ENCODE data around the gene LRRC8C.

Gene LRRC8C

GRCh38 chr1:89736937-89737733 is 104.2 kb downstream of the LRRC8C start:
- H3K4me3 ChIP-seq (ENCODE audit: low read length in 2 of 2): no peak overlapping the region
- H3K9ac ChIP-seq (ENCODE audit: low read depth, low read length, poor library complexity): no peak overlapping the region
- H3K18ac ChIP-seq (ENCODE audit: low read length): no peak overlapping the region
- H3K4me2 ChIP-seq (ENCODE audit: insufficient read depth, low read length, poor library complexity, severe bottlenecking): no peak overlapping the region
- H3K23ac ChIP-seq (ENCODE audit: low read depth, low read length, poor library complexity): no peak overlapping the region
- no peaks in the 10 kb centered on the region for H3K79me1 ChIP-seq (ENCODE audit: low read depth, low read length)
- H3K27me3 ChIP-seq (ENCODE audit: control insufficient read depth in 3 of 3, insufficient read depth in 3 of 3, low read depth in 1 of 3, low read length in 3 of 3): peaks cover 0 to under 1% (median 0%) of the 10 kb centered on the region in 3 experiments
- H2BK15ac ChIP-seq (ENCODE audit: low read length): no peak overlapping the region
- 100% methylated on average over 2 of the region's 5 CpGs for WGBS, 2 donors (ENCODE audit: extremely low coverage in 2 of 2, insufficient read length in 2 of 2, insufficient replicate concordance in 1 of 2)
- no peak overlapping the region for H3K4ac ChIP-seq (ENCODE audit: low read length)
- no peak overlapping the region for H2BK120ac ChIP-seq (ENCODE audit: low read depth, low read length)
- H3K36me3 ChIP-seq (replicated peaks in 1 of 2; ENCODE audit: control insufficient read depth in 2 of 2, insufficient read depth in 2 of 2, low read length in 2 of 2): no peaks in the 10 kb centered on the region
- no peak for DNase-seq (ENCODE audit: low spot score)
- H2BK12ac ChIP-seq (ENCODE audit: low read length): no peak overlapping the region
- H3K27ac ChIP-seq (replicated peaks; ENCODE audit: low read length): no peak overlapping the region
- H4K8ac ChIP-seq (ENCODE audit: low read depth, low read length): no peak overlapping the region
- H2AK5ac ChIP-seq (ENCODE audit: low read depth, low read length): no peak overlapping the region
- no peaks in the 10 kb centered on the region for H3K4me1 ChIP-seq (ENCODE audit: control insufficient read depth in 2 of 2, insufficient read depth in 1 of 2, low read depth in 1 of 2, low read length in 2 of 2)
- no peak overlapping the region for H2AFZ ChIP-seq (ENCODE audit: low read length)
- no peaks in the 10 kb centered on the region for H3K9me3 ChIP-seq (replicated peaks in 1 of 2; ENCODE audit: control insufficient read depth in 2 of 2, insufficient read depth in 1 of 2, low read depth in 1 of 2, low read length in 2 of 2)
- H2BK5ac ChIP-seq (ENCODE audit: low read length): no peak overlapping the region
- no peak overlapping the region for H3K14ac ChIP-seq (ENCODE audit: low read length)
- H4K91ac ChIP-seq (ENCODE audit: low read depth, low read length, poor library complexity): no peak overlapping the region

GRCh38 chr1:89737985-89738510 is 105.1 kb downstream of the LRRC8C start:
- Histone ChIP-seq H3K4me2 (ENCODE audit: insufficient read depth, low read length, poor library complexity, severe bottlenecking) (no peak overlapping the region), H4K8ac (ENCODE audit: low read depth, low read length) (no peak overlapping the region), H2BK5ac (ENCODE audit: low read length) (no peak overlapping the region), H3K14ac (ENCODE audit: low read length) (no peak overlapping the region), H3K27ac (replicated peaks; ENCODE audit: low read length) (no peak overlapping the region), H2AFZ (ENCODE audit: low read length) (no peak overlapping the region), H3K36me3 (replicated peaks in 1 of 2; ENCODE audit: control insufficient read depth in 2 of 2, insufficient read depth in 2 of 2, low read length in 2 of 2) (no peaks in the 10 kb centered on the region), H3K79me1 (ENCODE audit: low read depth, low read length) (no peaks in the 10 kb centered on the region), H3K4me1 (ENCODE audit: control insufficient read depth in 2 of 2, insufficient read depth in 1 of 2, low read depth in 1 of 2, low read length in 2 of 2) (no peaks in the 10 kb centered on the region), H2BK120ac (ENCODE audit: low read depth, low read length) (no peak overlapping the region), H3K18ac (ENCODE audit: low read length) (no peak overlapping the region), H3K9me3 (replicated peaks in 1 of 2; ENCODE audit: control insufficient read depth in 2 of 2, insufficient read depth in 1 of 2, low read depth in 1 of 2, low read length in 2 of 2) (no peaks in the 10 kb centered on the region), H3K27me3 (ENCODE audit: control insufficient read depth in 3 of 3, insufficient read depth in 3 of 3, low read depth in 1 of 3, low read length in 3 of 3) (peaks cover 0 to 5% (median 0%) of the 10 kb centered on the region in 3 experiments), H4K91ac (ENCODE audit: low read depth, low read length, poor library complexity) (no peak overlapping the region), H3K4me3 (ENCODE audit: low read length in 2 of 2) (no peak overlapping the region), H2AK5ac (ENCODE audit: low read depth, low read length) (no peak overlapping the region), H2BK12ac (ENCODE audit: low read length) (no peak overlapping the region), H2BK15ac (ENCODE audit: low read length) (no peak overlapping the region), H3K9ac (ENCODE audit: low read depth, low read length, poor library complexity) (no peak overlapping the region), H3K23ac (ENCODE audit: low read depth, low read length, poor library complexity) (no peak overlapping the region), H3K4ac (ENCODE audit: low read length) (no peak overlapping the region)
- no peak for DNase-seq (ENCODE audit: low spot score)
- no CpG with 5 or more reads among the region's 10 CpGs for WGBS, 2 donors (ENCODE audit: extremely low coverage in 2 of 2, insufficient read length in 2 of 2, insufficient replicate concordance in 1 of 2)

DNA sequence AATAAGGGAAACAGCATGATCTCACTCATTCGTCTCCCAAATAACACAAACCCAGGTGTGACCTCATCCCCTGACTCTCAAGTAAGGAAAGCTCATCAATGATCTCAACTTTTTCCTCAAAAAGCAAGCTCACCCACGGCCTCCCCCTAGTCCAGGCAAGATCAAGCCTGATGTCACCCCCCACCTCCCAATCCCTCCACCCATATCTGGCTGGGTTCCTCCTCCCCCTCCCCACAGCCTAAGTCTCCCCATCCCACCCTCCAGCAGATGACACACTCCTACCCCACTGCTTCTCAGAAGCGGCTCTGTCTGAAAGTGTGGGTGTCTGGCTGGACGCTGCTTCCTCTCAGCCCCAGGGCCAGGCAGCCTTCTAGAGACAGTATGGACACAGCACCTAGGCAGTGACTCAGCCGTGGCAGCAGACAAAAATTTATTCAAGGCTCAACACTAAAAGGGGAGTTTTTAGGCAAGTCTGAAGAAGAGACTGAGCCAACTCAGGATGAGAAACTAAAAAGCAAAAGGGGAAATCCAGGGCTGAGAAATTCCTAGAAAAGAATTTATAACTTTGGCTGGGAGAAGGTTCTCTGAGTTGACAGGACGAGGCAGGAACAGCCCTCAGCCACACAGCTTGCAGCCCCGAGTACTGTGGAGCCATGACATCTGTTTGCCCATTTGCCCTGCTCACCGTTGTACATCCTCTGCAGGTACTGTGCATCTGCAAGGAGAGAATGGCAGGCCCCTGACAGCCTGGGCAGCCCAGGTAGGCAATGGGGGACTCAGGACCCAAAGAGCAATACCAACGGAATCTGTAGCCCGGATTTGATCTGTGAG is 106.3 kb downstream of the LRRC8C start:
- Histone ChIP-seq H3K4me1 (ENCODE audit: control insufficient read depth in 2 of 2, insufficient read depth in 1 of 2, low read depth in 1 of 2, low read length in 2 of 2) (no peaks in the 10 kb centered on the region), H4K91ac (ENCODE audit: low read depth, low read length, poor library complexity) (no peak overlapping the region), H3K4me3 (ENCODE audit: low read length in 2 of 2) (no peak overlapping the region), H3K4me2 (ENCODE audit: insufficient read depth, low read length, poor library complexity, severe bottlenecking) (no peak overlapping the region), H2BK12ac (ENCODE audit: low read length) (no peak overlapping the region), H2AK5ac (ENCODE audit: low read depth, low read length) (no peak overlapping the region), H3K27ac (replicated peaks; ENCODE audit: low read length) (no peak overlapping the region), H3K36me3 (replicated peaks in 1 of 2; ENCODE audit: control insufficient read depth in 2 of 2, insufficient read depth in 2 of 2, low read length in 2 of 2) (no peaks in the 10 kb centered on the region), H4K8ac (ENCODE audit: low read depth, low read length) (no peak overlapping the region), H3K23ac (ENCODE audit: low read depth, low read length, poor library complexity) (no peak overlapping the region), H2BK15ac (ENCODE audit: low read length) (no peak overlapping the region), H3K14ac (ENCODE audit: low read length) (no peak overlapping the region), H3K18ac (ENCODE audit: low read length) (peak overlapping the region; percentile 66), H2BK5ac (ENCODE audit: low read length) (no peak overlapping the region), H2AFZ (ENCODE audit: low read length) (peak overlapping the region; percentile 43), H2BK120ac (ENCODE audit: low read depth, low read length) (no peak overlapping the region), H3K27me3 (ENCODE audit: control insufficient read depth in 3 of 3, insufficient read depth in 3 of 3, low read depth in 1 of 3, low read length in 3 of 3) (peaks cover 0 to 8% (median 0%) of the 10 kb centered on the region in 3 experiments), H3K9me3 (replicated peaks in 1 of 2; ENCODE audit: control insufficient read depth in 2 of 2, insufficient read depth in 1 of 2, low read depth in 1 of 2, low read length in 2 of 2) (no peaks in the 10 kb centered on the region), H3K4ac (ENCODE audit: low read length) (no peak overlapping the region), H3K9ac (ENCODE audit: low read depth, low read length, poor library complexity) (no peak overlapping the region), H3K79me1 (ENCODE audit: low read depth, low read length) (no peaks in the 10 kb centered on the region)
- no CpG with 5 or more reads among the region's 10 CpGs for WGBS, 2 donors (ENCODE audit: extremely low coverage in 2 of 2, insufficient read length in 2 of 2, insufficient replicate concordance in 1 of 2)
- DNase-seq (ENCODE audit: low spot score): no peak

DNA sequence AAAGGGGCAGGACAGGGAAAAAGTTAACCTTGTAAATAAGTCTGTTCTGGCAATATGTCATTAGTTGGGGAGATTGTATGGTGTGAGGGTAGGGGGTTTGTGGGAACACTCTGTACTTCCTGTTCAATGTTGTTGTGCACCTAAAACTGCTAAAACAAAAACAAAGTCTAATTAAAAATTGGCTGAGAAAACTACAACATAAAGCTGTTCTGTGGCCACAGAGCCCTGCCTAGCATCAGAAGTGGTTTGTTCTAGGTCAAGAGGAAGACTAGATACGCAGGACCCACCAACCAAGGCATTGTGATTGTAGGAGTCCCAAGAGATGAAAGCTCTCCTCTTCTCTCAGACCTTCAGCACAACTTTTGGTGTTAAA is 106.9 kb downstream of the LRRC8C start:
- H3K4me1 ChIP-seq (ENCODE audit: control insufficient read depth in 2 of 2, insufficient read depth in 1 of 2, low read depth in 1 of 2, low read length in 2 of 2): no peaks in the 10 kb centered on the region
- no peaks in the 10 kb centered on the region for H3K9me3 ChIP-seq (replicated peaks in 1 of 2; ENCODE audit: control insufficient read depth in 2 of 2, insufficient read depth in 1 of 2, low read depth in 1 of 2, low read length in 2 of 2)
- no peak overlapping the region for H3K14ac ChIP-seq (ENCODE audit: low read length)
- no CpG with 5 or more reads among the region's 1 CpG for WGBS, 2 donors (ENCODE audit: extremely low coverage in 2 of 2, insufficient read length in 2 of 2, insufficient replicate concordance in 1 of 2)
- H3K79me1 ChIP-seq (ENCODE audit: low read depth, low read length): no peaks in the 10 kb centered on the region
- H3K4me2 ChIP-seq (ENCODE audit: insufficient read depth, low read length, poor library complexity, severe bottlenecking): no peak overlapping the region
- peaks cover 0 to 8% (median 0%) of the 10 kb centered on the region in 3 experiments for H3K27me3 ChIP-seq (ENCODE audit: control insufficient read depth in 3 of 3, insufficient read depth in 3 of 3, low read depth in 1 of 3, low read length in 3 of 3)
- no peak overlapping the region for H3K4me3 ChIP-seq (ENCODE audit: low read length in 2 of 2)
- no peak overlapping the region for H2AK5ac ChIP-seq (ENCODE audit: low read depth, low read length)
- no peak overlapping the region for H2BK120ac ChIP-seq (ENCODE audit: low read depth, low read length)
- no peak overlapping the region for H3K4ac ChIP-seq (ENCODE audit: low read length)
- H3K23ac ChIP-seq (ENCODE audit: low read depth, low read length, poor library complexity): no peak overlapping the region
- H4K91ac ChIP-seq (ENCODE audit: low read depth, low read length, poor library complexity): no peak overlapping the region
- no peak for DNase-seq (ENCODE audit: low spot score)
- H4K8ac ChIP-seq (ENCODE audit: low read depth, low read length): no peak overlapping the region
- no peak overlapping the region for H3K18ac ChIP-seq (ENCODE audit: low read length)
- H3K36me3 ChIP-seq (replicated peaks in 1 of 2; ENCODE audit: control insufficient read depth in 2 of 2, insufficient read depth in 2 of 2, low read length in 2 of 2): no peaks in the 10 kb centered on the region
- H2BK15ac ChIP-seq (ENCODE audit: low read length): no peak overlapping the region
- no peak overlapping the region for H2AFZ ChIP-seq (ENCODE audit: low read length)
- no peak overlapping the region for H3K27ac ChIP-seq (replicated peaks; ENCODE audit: low read length)
- H3K9ac ChIP-seq (ENCODE audit: low read depth, low read length, poor library complexity): no peak overlapping the region
- H2BK12ac ChIP-seq (ENCODE audit: low read length): no peak overlapping the region
- no peak overlapping the region for H2BK5ac ChIP-seq (ENCODE audit: low read length)

Data from neuronal stem cell (in vitro differentiated cells).